GM18511 (cell line): ENCODE measurements around the gene LIPJ.
A peak's percentile ranks its signal among the peaks of the same experiment; 100 is the strongest.

Experiments used
- ATAC-seq: cut with Tn5 transposase; IDR thresholded peaks from one replicate; pipeline ENCODE4 v1.9.1; 2021; ENCODE audit warnings: mild to moderate bottlenecking, moderate library complexity; ENCODE audit not compliant: unreplicated experiment

LIPJ gene

DNA sequence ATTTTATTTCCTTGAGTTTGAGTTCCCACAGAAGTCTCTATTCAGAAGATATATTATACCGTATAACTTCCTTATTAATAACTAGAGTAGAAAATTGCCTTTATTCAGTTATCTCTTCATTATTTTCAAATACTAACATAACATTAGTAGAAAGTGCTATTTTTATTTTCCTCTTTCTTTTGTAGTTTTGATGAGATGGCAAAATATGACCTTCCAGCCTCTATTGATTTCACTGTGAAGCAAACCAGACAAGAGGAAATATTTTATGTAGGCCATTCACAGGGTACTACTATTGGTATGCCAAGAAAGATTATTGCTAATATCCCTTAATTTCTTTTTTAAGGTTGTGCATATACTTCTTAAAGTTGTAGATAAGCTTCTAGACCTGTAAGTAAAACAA, 7.9 kb downstream of the LIPJ start:
- no peak for ATAC-seq

GRCh38 chr10:88598055-88598454, 11.5 kb downstream of the LIPJ start:
- ATAC-seq, result peak; percentile 83

GRCh38 chr10:88608052-88608732, 21.6 kb downstream of the LIPJ start:
- ATAC-seq, result peak; percentile 84

DNA sequence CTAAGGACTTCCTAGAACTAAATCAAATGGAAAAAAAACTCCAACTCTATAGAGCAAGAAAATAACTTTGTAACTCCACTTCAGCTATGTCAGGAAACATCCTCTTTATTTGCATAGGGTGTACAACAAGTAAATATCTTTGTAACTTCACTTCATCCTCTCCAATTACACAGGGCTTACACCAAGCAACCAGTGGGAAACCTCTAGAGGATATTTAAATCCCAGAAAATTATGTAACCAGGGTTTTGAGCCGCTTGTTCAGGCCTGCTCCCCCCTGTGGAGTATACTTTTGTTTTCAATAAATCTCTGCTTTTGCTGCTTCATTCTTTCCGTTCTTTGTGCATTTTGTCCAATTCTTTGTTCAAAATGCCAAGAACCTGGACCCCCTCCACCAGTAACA, 22.2 kb downstream of the LIPJ start:
- no peak for ATAC-seq

DNA sequence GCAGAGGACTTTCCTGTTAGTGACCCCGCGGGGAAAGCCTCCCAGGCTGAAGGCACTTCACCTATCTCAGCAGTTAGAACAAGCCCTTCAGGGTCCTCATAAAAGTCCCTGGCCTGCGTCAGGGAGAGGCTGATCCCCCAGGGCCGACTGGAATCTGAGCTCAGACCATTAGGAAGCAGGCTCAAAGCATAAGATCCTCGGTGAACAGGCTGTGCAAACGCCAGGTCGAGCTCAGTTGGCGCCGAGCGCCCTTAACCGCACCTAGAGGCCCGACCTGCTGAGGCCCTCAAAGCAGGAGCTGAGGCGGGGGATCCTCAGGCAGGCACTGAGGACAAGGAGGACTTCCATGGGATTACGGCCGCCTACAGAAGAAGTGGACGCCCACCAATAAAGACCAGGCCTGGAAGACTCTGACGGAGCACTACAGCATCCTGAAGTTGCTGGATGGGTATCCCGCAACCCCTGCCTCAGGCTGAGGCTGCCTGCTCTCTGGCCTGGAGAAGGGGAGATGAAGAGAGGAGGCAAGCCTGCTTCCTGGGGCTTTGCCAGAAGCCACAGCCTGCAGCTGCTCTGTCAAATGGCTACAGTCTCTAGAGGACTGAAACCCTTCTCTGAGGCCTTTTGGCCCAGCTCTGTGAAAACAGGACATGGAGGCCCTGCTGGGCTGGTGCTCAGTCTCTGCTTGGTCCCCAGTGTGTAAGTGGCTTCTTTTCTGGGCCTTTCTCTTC, 29.9 kb downstream of the LIPJ start:
- no peak for ATAC-seq

DNA sequence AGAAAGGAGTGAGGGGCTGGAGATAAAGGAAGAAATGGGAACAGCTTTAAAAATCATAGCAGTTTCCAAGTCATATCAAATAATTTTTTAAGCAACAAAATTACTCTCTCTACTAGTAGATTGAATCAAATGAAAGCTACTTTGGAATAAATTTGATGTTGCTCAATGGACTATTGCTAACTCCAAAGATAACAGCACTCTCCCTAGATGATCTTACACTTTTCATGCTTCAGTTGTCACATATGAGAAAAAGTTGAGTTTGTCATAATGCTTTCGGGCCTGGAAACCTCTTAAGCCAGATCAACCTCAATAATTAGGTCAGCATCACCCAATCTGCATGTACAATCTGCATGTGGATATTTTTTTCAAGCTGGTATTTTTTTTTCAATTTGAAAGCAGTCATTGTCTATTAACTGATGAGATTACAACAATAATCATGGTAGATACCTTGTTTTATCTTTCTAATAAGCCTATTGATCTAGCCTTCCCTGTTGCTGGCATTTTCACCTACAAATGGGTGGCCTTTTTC, 31.3 kb downstream of the LIPJ start:
- no peak for ATAC-seq

DNA sequence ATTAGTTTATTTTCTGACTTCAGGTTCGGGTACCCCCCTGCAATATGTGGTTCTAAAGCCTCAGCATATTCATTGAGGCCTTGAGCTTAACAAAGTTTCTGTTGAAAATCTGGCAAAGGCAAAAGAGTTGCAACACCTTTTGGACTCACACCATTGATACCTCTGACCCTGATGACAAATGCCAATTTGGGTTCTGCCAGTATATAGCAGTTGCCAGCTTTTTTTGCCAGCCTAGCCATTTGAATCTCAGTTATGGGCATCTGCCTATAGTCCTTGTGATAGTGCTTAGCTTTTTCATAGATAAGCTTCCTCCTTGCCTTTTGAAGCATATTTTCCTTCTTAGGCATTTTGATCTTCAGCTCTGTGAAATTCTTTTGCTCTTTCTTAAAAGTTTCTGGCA, 31.9 kb downstream of the LIPJ start:
- ATAC-seq, result no peak

DNA sequence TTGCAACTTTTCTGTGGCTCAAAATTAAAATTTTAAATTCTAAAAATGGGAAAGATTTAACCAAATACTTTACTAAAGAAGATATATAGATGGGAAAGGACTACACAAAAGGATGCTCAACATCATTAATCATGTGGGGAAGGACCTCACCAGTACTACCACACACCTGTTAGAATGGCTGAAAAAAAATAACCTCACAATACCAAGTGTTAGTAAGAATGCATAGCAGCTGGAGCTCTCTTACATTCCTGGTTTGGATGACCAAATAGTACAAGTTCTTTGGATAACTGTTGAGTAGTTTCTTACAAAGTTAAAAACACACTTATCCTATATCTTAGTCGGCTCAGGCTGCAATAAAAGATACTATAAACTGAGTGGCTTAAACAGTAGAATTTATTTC, 33.9 kb downstream of the LIPJ start:
- ATAC-seq, result no peak

GRCh38 chr10:88623835-88624234, 37.3 kb downstream of the LIPJ start:
- ATAC-seq, result no peak

DNA sequence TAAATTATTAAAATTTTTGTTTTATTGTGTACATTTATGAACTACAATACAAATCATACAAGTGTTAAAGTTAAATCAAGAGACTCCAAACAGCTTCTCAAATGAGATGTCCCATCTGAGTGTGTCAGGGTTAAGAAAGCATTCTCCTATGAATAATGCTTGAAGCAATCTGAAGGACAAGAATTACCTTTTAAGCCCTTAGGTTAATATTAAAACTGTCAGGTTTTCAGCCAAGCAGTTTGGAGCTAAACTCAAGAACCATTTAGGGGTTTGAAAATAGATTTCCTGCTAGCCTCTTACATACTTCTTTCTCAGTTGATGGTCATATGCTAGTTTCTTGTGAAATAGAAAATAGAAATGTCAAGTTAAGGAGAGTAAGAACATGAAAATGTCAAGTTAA, 38.3 kb downstream of the LIPJ start:
- no peak for ATAC-seq

DNA sequence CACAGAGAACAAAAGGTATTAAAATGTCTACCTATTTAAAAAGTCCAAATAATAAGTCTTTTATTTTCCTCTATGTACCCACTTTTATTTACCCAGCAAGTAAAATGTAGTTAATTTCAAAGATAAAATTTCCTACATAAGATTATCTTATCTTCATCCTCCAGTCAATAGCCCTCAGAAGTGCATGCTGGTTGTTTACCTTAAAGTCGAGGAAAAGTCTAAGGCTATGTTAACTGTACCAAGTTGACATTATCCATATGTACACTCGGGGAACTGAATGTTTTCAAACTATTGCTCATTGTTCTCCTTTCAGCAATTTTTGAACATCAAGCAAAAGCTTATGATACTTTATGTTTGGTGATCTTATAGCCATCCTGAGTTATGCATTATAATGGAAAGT, 53.6 kb downstream of the LIPJ start:
- ATAC-seq, result no peak

GRCh38 chr10:88642209-88642608, 55.6 kb downstream of the LIPJ start:
- ATAC-seq, result no peak

- no peak for ATAC-seq
These were observed 56.4 kb downstream of the LIPJ start for GRCh38 chr10:88642963-88643362.

DNA sequence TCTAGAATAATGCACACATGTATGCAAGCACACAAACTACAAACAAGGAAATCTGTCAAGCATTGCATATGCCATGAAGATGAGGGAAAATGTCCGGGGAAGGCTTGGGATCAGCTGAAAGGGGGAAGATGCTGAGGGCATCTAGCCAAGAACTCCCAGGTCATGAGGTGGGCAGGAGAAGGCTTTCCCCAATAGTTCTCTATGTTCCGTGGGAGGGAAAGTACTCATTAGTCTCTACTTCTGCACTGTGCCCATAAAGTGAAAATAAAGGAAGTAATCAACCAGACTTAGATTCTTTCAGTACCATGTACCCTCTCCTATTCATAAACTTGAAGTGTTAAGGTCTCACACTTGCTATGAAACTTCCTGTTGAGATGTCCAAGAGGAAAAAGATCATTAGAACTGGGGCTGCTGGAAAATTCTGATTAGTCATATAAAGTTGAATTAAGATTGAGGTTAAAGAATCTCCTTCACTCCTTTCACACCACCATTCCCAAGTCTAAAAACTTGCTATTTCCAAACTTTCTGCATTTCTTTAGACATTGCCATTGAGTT, 60.6 kb downstream of the LIPJ start:
- no peak for ATAC-seq

DNA sequence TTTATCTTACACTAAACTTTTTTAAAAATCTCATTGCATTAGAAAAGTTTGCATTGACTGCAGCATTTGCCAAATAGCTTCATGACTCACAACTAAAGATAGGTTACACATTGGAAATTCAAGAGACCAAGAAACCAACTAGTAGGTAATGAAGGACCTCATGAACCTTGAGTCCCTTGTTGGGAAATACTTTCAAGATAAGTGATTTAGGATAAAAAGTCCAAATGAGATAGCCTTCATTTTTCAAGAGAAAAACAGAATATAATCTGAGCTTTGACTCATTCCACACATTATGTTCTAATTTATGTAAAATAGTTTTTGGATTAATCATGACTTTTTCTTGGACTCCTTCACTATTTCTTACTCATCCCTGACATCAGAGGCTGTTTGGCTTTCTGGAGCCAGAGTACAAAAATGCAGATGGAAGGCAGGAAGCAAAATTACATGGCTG, 64.6 kb downstream of the LIPJ start:
- no peak for ATAC-seq

- no peak for ATAC-seq
These were observed 66.1 kb downstream of the LIPJ start for GRCh38 chr10:88652616-88653015.
